ENCODE data around the gene CES3. TPM values are rescaled to one million over a fixed set of nuclear protein-coding genes. Genes with fewer than 3 reads are reported as not detected.

CES3 gene
- total RNA-seq, 6 experiments from 2014 or later = 19.1 to 82.4 (median 35.9) TPM

GRCh38 chr16:67022531-67023214, 61.6 kb downstream of the CES3 start:
- no peaks in the 10 kb centered on the region for H3K36me3 ChIP-seq

GRCh38 chr16:67023689-67024088, 62.6 kb downstream of the CES3 start:
- intact Hi-C loops (cut with DNase I) = loop anchor here in 1 of 2 donors (10.0 kb wide), 1 partner anchor 81 kb away; the partner anchor contains the start of gene PHAF1
- WGBS (ENCODE audit: insufficient coverage, low coverage, low lambda C conversion rate, missing lambda C conversion rate) = 88% methylated on average over 1 of the region's 1 CpG

More at GRCh38 chr16:67022531-67023214, 61.6 kb downstream of the CES3 start:
- 50% methylated on average over 4 of the region's 4 CpGs for WGBS (ENCODE audit: insufficient coverage, low coverage, low lambda C conversion rate, missing lambda C conversion rate)
- no peaks in the 10 kb centered on the region for H3K9me3 ChIP-seq
- intact Hi-C loops (cut with DNase I) = loop anchor here in 1 of 2 donors (10.0 kb wide), 1 partner anchor 82 kb away; the partner anchor contains the start of gene PHAF1
- no peak for DNase-seq
- no peak for TF ChIP-seq POLR2A (IDR thresholded peaks at IDR 0.05)
- TF ChIP-seq CTCF (IDR thresholded peaks at IDR 0.05) = no peak
- H3K4me3 ChIP-seq = no peak overlapping the region
- H3K27ac ChIP-seq = no peak overlapping the region
- no peaks in the 10 kb centered on the region for H3K4me1 ChIP-seq
- peak in 1 of 4 donors; percentile 58 for ATAC-seq
- H3K27me3 ChIP-seq = no peaks in the 10 kb centered on the region

More at GRCh38 chr16:67023689-67024088, 62.6 kb downstream of the CES3 start:
- Histone ChIP-seq H3K27me3 (no peaks in the 10 kb centered on the region), H3K9me3 (no peaks in the 10 kb centered on the region), H3K36me3 (no peaks in the 10 kb centered on the region), H3K4me3 (no peak overlapping the region), H3K4me1 (no peaks in the 10 kb centered on the region), H3K27ac (no peak overlapping the region)
- ATAC-seq = no peak
- peak in 1 of 3 donors; percentile 9 for DNase-seq
- TF ChIP-seq CTCF (IDR thresholded peaks at IDR 0.05) = no peak
- no peak for TF ChIP-seq POLR2A (IDR thresholded peaks at IDR 0.05)

Small RNA genes within 50 kb of the gene (small RNA-seq; reads per million reads assigned to genes)
- gene RN7SL543P = 0 reads per million in 2 experiments

Other genes starting within 250 kb of the CES3 start
- 10 to 100 TPM; 30.5 to 44.1 (median 37.9) TPM for gene DYNC1LI2, start 209.7 kb upstream of the CES3 start, total RNA-seq
- gene TERB1, start 159.7 kb upstream of the CES3 start, total RNA-seq = not detected
- 10 to 100 TPM; 16.4 to 22.7 (median 20.2) TPM for gene NAE1, start 130.3 kb upstream of the CES3 start, total RNA-seq
- not detected for gene CA7, start 116.9 kb upstream of the CES3 start, total RNA-seq
- 10 to 100 TPM in 3 of 6 experiments, 1 to 10 TPM in 3; 5.1 to 15.5 (median 10.8) TPM for gene PDP2, start 80.8 kb upstream of the CES3 start, total RNA-seq
- gene CDH16, start 42.4 kb upstream of the CES3 start, total RNA-seq = under 1 TPM in 4 of 6 experiments, not detected in 2; 0.07 to 0.47 (median 0.22) TPM
- gene RRAD, start 35.7 kb upstream of the CES3 start, total RNA-seq = 1 to 10 TPM in 3 of 6 experiments, under 1 TPM in 2, not detected in 1; 0.51 to 7.7 (median 3.0) TPM
- 100 to 1,000 TPM in 2 of 6 experiments, 10 to 100 TPM in 4; 40.6 to 111 (median 47.4) TPM for gene CIAO2B, start 26.9 kb upstream of the CES3 start, total RNA-seq
- gene CES2, start 25.8 kb upstream of the CES3 start, total RNA-seq = 100 to 1,000 TPM; 226 to 357 (median 263) TPM
- 10 to 100 TPM in 4 of 6 experiments, 1 to 10 TPM in 2; 5.2 to 54.7 (median 15.3) TPM for gene CES4A, start 27.3 kb downstream of the CES3 start, total RNA-seq
- gene CBFB, start 67.9 kb downstream of the CES3 start, total RNA-seq = 10 to 100 TPM in 5 of 6 experiments, 1 to 10 TPM in 1; 7.9 to 23.3 (median 18.9) TPM
- gene PHAF1, start 148.7 kb downstream of the CES3 start, total RNA-seq = 10 to 100 TPM; 22.3 to 45.1 (median 32.4) TPM
- gene B3GNT9, start 189.7 kb downstream of the CES3 start, total RNA-seq = 1 to 10 TPM in 5 of 6 experiments, under 1 TPM in 1; 0.95 to 3.9 (median 1.7) TPM
- 10 to 100 TPM in 4 of 6 experiments, 1 to 10 TPM in 2; 9.5 to 16.3 (median 10.6) TPM for gene TRADD, start 198.6 kb downstream of the CES3 start, total RNA-seq
- 10 to 100 TPM in 4 of 6 experiments, 1 to 10 TPM in 2; 6.1 to 15.0 (median 11.6) TPM for gene FBXL8, start 198.7 kb downstream of the CES3 start, total RNA-seq
- gene HSF4, start 203.5 kb downstream of the CES3 start, total RNA-seq = 10 to 100 TPM; 10.4 to 44.1 (median 30.1) TPM
- gene NOL3, start 209.3 kb downstream of the CES3 start, total RNA-seq = 10 to 100 TPM; 21.5 to 44.3 (median 28.1) TPM
- gene MATCAP1, start 222.7 kb downstream of the CES3 start, total RNA-seq = 10 to 100 TPM in 2 of 6 experiments, 1 to 10 TPM in 4; 3.5 to 13.8 (median 9.3) TPM
- 1 to 10 TPM; 1.8 to 4.3 (median 2.5) TPM for gene EXOC3L1, start 228.9 kb downstream of the CES3 start, total RNA-seq
- 10 to 100 TPM; 14.4 to 36.4 (median 22.4) TPM for gene E2F4, start 230.9 kb downstream of the CES3 start, total RNA-seq
- 1 to 10 TPM; 1.8 to 8.0 (median 4.6) TPM for gene ELMO3, start 237.9 kb downstream of the CES3 start, total RNA-seq